ENCODE results near the gene VPS72.

GRCh38 chr1:151166505-151166956 is 23.5 kb downstream of the VPS72 start:
- no peak for TF ChIP-seq CTCF (IDR thresholded peaks at IDR 0.05)
- TF ChIP-seq IRF3 (IDR thresholded peaks at IDR 0.05; ENCODE audit: low read depth, low read length) = no peak
- no peak for TF ChIP-seq USF2 (IDR thresholded peaks at IDR 0.05; ENCODE audit: borderline replicate concordance, low read depth, low read length)
- no peak for TF ChIP-seq SIN3A (IDR thresholded peaks at IDR 0.05; ENCODE audit: borderline replicate concordance, low read depth, low read length)
- no peak for TF ChIP-seq MAX (IDR thresholded peaks at IDR 0.05; ENCODE audit: low read depth)
- no peak for TF ChIP-seq ELF1 (IDR thresholded peaks at IDR 0.05)
- TF ChIP-seq MXI1 (IDR thresholded peaks at IDR 0.05; ENCODE audit: low read depth, low read length) = no peak
- TF ChIP-seq TEAD4 (IDR thresholded peaks at IDR 0.05; ENCODE audit: borderline replicate concordance, insufficient read depth) = no peak
- no peak for TF ChIP-seq SMC3 (IDR thresholded peaks at IDR 0.05; ENCODE audit: low read depth, low read length)

Measured in SK-N-SH (cell line).